Esophagus muscularis mucosa (tissue), 4 donors: ENCODE measurements around the gene ATAD3B.

ENCODE experiments used
- EP300 ChIP-seq: sonication (generic); formaldehyde crosslinking; IDR thresholded peaks from one replicate; pipeline ENCODE4 v1.6.1; 2017; ENCODE audit warnings: antibody characterized with exemption
- POLR2A ChIP-seq: fragments of 450-650 bp; IDR thresholded peaks from one replicate; pipeline ENCODE4 v1.6.1; 2017; ENCODE audit warnings: antibody characterized with exemption, moderate library complexity, mild to moderate bottlenecking, low read depth
- POLR2AphosphoS5 ChIP-seq, 2 donors: sonication (generic); formaldehyde crosslinking; IDR thresholded peaks; one replicate each; pipeline ENCODE4 v1.6.1; 2017; ENCODE audit warnings: antibody characterized with exemption in 2 of 2
- TF ChIP-seq, protein P1 (sequence below), 3 experiments: fragments of 200-600 bp in 2 of 3; fragments of 450-650 bp in 1 of 3; sonication (generic) in 2 of 3; IDR thresholded peaks; one replicate each; pipeline ENCODE4 v1.5.1; 2017 to 2019; ENCODE audit warnings: antibody characterized with exemption in 3 of 3, mild to moderate bottlenecking in 2 of 3, moderate library complexity in 1 of 3

- TF ChIP-seq, protein P1, sequence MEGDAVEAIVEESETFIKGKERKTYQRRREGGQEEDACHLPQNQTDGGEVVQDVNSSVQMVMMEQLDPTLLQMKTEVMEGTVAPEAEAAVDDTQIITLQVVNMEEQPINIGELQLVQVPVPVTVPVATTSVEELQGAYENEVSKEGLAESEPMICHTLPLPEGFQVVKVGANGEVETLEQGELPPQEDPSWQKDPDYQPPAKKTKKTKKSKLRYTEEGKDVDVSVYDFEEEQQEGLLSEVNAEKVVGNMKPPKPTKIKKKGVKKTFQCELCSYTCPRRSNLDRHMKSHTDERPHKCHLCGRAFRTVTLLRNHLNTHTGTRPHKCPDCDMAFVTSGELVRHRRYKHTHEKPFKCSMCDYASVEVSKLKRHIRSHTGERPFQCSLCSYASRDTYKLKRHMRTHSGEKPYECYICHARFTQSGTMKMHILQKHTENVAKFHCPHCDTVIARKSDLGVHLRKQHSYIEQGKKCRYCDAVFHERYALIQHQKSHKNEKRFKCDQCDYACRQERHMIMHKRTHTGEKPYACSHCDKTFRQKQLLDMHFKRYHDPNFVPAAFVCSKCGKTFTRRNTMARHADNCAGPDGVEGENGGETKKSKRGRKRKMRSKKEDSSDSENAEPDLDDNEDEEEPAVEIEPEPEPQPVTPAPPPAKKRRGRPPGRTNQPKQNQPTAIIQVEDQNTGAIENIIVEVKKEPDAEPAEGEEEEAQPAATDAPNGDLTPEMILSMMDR (IDR thresholded peaks at IDR 0.05): no peak
- TF ChIP-seq EP300 (no peak), POLR2A (no peak), POLR2AphosphoS5 (IDR thresholded peaks at IDR 0.05) (no peak)
These were observed 36.8 kb upstream of the ATAD3B start for GRCh38 chr1:1434824-1435105.
